SK-N-SH (cell line): Measurements from ENCODE around the gene SF3A2. TPM values are rescaled to one million over a fixed set of nuclear protein-coding genes. Genes with fewer than 3 reads are reported as not detected.

Experiments
- CTCF ChIA-PET: fragments of 300-600, 350-600 bp; formaldehyde crosslinking; extraction: SDS; loops from one replicate; lab custom pipeline; 2021; lab: Yijun Ruan, JAX
- POLR2A ChIA-PET: fragments of 350-600 bp; sonication (Branson Sonifier 250); formaldehyde crosslinking; extraction: SDS; loops from one replicate; lab custom pipeline; 2020; ENCODE audit warnings: antibody characterized with exemption, inconsistent platforms; lab: Yijun Ruan, JAX
- DNase-seq: peaks from one replicate; pipeline ENCODE4 v3.0.0; 2012
- H2AFZ ChIP-seq: fragments of 200-600 bp; sonication (generic); 2 replicates; pipeline ENCODE4 v1.8.1; 2016; ENCODE audit warnings: antibody characterized with exemption, mild to moderate bottlenecking, low read depth
- H3F3A ChIP-seq: fragments of 200-600 bp; sonication (generic); replicated peaks from 2 replicates; pipeline ENCODE3; 2016; ENCODE audit warnings: antibody characterized with exemption, mild to moderate bottlenecking; ENCODE audit not compliant: insufficient read depth
- H3K27ac ChIP-seq, 2 experiments: fragments of 200-500 bp in 1 of 2; fragments of 200-600 bp in 1 of 2; sonication (Bioruptor generic) in 1 of 2; sonication (generic), shearing (Covaris generic) in 1 of 2; 2 replicates each; pipeline versions ENCODE4 v1.5.1 to v1.6.1; 2014 to 2016; ENCODE audit warnings: low read depth in 2 of 2, inconsistent platforms in 1 of 2, low read length in 1 of 2, mild to moderate bottlenecking in 1 of 2, mixed read lengths in 1 of 2
- H3K27me3 ChIP-seq: fragments of 200-600 bp; sonication (generic), shearing (Covaris generic); 2 replicates; pipeline ENCODE4 v1.6.1; 2016; ENCODE audit warnings: mixed run types; ENCODE audit not compliant: insufficient read depth
- H3K36me3 ChIP-seq, 2 experiments: fragments of 200-500 bp in 1 of 2; fragments of 200-600 bp in 1 of 2; sonication (Bioruptor generic) in 1 of 2; sonication (generic) in 1 of 2; replicated peaks in 1 of 2; 2 replicates each; pipeline versions ENCODE3 to v1.5.1; 2014 to 2016; ENCODE audit warnings: low read length in 1 of 2, mild to moderate bottlenecking in 1 of 2; ENCODE audit not compliant: insufficient read depth in 2 of 2, control insufficient read depth in 1 of 2
- H3K4me1 ChIP-seq, 2 experiments: fragments of 200-500 bp in 1 of 2; fragments of 200-600 bp in 1 of 2; sonication (Bioruptor generic) in 1 of 2; sonication (generic), shearing (Covaris generic) in 1 of 2; 2 replicates each; pipeline versions ENCODE4 v1.5.1 to v1.6.1; 2014 to 2016; ENCODE audit warnings: low read depth in 1 of 2, low read length in 1 of 2, mixed run types in 1 of 2; ENCODE audit not compliant: insufficient read depth in 2 of 2, control insufficient read depth in 1 of 2
- H3K4me2 ChIP-seq: fragments of 200-600 bp; sonication (generic), shearing (Covaris generic); 2 replicates; pipeline ENCODE4 v1.6.1; 2017; ENCODE audit warnings: mixed run types
- H3K4me3 ChIP-seq, 2 experiments: fragments of 200-500 bp in 1 of 2; fragments of 200-600 bp in 1 of 2; sonication (Bioruptor generic) in 1 of 2; sonication (generic), shearing (Covaris generic) in 1 of 2; 2 replicates each; pipeline versions ENCODE4 v1.5.1 to v1.8.1; 2014 to 2016; ENCODE audit warnings: low read depth in 2 of 2, inconsistent platforms in 1 of 2, low read length in 1 of 2, mild to moderate bottlenecking in 1 of 2, mixed read lengths in 1 of 2, moderate library complexity in 1 of 2
- H3K79me2 ChIP-seq: fragments of 200-600 bp; sonication (generic); 2 replicates; pipeline ENCODE4 v1.8.1; 2017; ENCODE audit warnings: mild to moderate bottlenecking; ENCODE audit not compliant: insufficient read depth
- H3K9ac ChIP-seq: fragments of 200-600 bp; sonication (generic); 2 replicates; pipeline ENCODE4 v1.6.1; 2017; ENCODE audit warnings: mixed run types
- H3K9me2 ChIP-seq: fragments of 200-600 bp; sonication (generic); 2 replicates; pipeline ENCODE4 v1.6.1; 2017; ENCODE audit warnings: mixed run types
- H3K9me3 ChIP-seq: fragments of 200-600 bp; sonication (generic); 2 replicates; pipeline ENCODE4 v1.6.1; 2017; ENCODE audit warnings: mixed run types, mild to moderate bottlenecking, moderate library complexity
- H4K20me1 ChIP-seq: fragments of 200-600 bp; sonication (generic); 2 replicates; pipeline ENCODE4 v1.6.1; 2017; ENCODE audit warnings: mild to moderate bottlenecking, mixed run types; ENCODE audit not compliant: insufficient read depth
- CTCF ChIP-seq: fragments of 200-600 bp; sonication (generic); IDR thresholded peaks from 2 replicates; pipeline ENCODE4 v1.6.1; 2017; ENCODE audit warnings: antibody characterized with exemption, mild to moderate bottlenecking, moderate library complexity
- ELF1 ChIP-seq: IDR thresholded peaks from 2 replicates; pipeline ENCODE4 v1.4.0; 2012
- EZH2phosphoT487 ChIP-seq: fragments of 200-600 bp; sonication (generic); IDR thresholded peaks from 2 replicates; pipeline ENCODE4 v1.6.1; 2017; ENCODE audit warnings: low read depth, mixed run types, mild to moderate bottlenecking, antibody characterized with exemption, moderate library complexity, borderline replicate concordance
- FOSL2 ChIP-seq: IDR thresholded peaks from 2 replicates; pipeline ENCODE4 v1.4.0; 2012; ENCODE audit warnings: low read depth, mild to moderate bottlenecking, moderate library complexity, borderline replicate concordance
- GABPA ChIP-seq: IDR thresholded peaks from 2 replicates; pipeline ENCODE4 v1.4.0; 2012; ENCODE audit warnings: low read depth, mild to moderate bottlenecking
- GATA2 ChIP-seq: sonication (generic); formaldehyde crosslinking; IDR thresholded peaks from 2 replicates; pipeline ENCODE4 v1.5.0; 2020; ENCODE audit warnings: mild to moderate bottlenecking, missing genetic modification reagents
- JUND ChIP-seq: IDR thresholded peaks from 2 replicates; pipeline ENCODE4 v1.4.0; 2012
- MXI1 ChIP-seq: IDR thresholded peaks from 2 replicates; pipeline ENCODE4 v1.6.1; 2012; ENCODE audit warnings: mild to moderate bottlenecking, low read depth, low read length, improper control_type of control experiment
- RAD21 ChIP-seq: IDR thresholded peaks from 2 replicates; pipeline ENCODE4 v1.6.1; 2012; ENCODE audit warnings: mild to moderate bottlenecking, low read length
- RXRA ChIP-seq: IDR thresholded peaks from 2 replicates; pipeline ENCODE4 v1.4.0; 2012; ENCODE audit warnings: low read depth, mild to moderate bottlenecking, borderline replicate concordance
- TCF12 ChIP-seq: IDR thresholded peaks from 2 replicates; pipeline ENCODE4 v1.4.0; 2012
- YY1 ChIP-seq: IDR thresholded peaks from 2 replicates; pipeline ENCODE4 v1.4.0; 2012; ENCODE audit warnings: low read depth, mild to moderate bottlenecking
- ZBTB33 ChIP-seq: IDR thresholded peaks from 2 replicates; pipeline ENCODE4 v1.4.0; 2012; ENCODE audit warnings: low read depth, borderline replicate concordance
- WGBS: methylation state at CpG from one replicate; pipeline ENCODE4 v1.1.6; 2017; ENCODE audit warnings: low lambda C conversion rate; 5-methylcytosine and 5-hydroxymethylcytosine counted together
- polyA plus RNA-seq, 3 experiments: library from polyadenylated mRNA; depleted of rRNA; stranded (reverse); fragments of >200 nt; gene quantifications; 2 replicates each; pipeline ENCODE4 v1.2.3, GENCODE V29; 2012
- TF ChIP-seq, protein P1 (sequence below): IDR thresholded peaks from 2 replicates; pipeline ENCODE4; 2012
- TF ChIP-seq, protein P2 (sequence below): fragments of 150-350 bp; IDR thresholded peaks from 2 replicates; pipeline ENCODE4 v1.6.1; 2016; ENCODE audit warnings: mild to moderate bottlenecking, low read depth, low read length

The SF3A2 gene
- polyA plus RNA-seq, 1 of the 3 experiments (the other 2 are of a cell fraction), result 55.8 TPM

DNA sequence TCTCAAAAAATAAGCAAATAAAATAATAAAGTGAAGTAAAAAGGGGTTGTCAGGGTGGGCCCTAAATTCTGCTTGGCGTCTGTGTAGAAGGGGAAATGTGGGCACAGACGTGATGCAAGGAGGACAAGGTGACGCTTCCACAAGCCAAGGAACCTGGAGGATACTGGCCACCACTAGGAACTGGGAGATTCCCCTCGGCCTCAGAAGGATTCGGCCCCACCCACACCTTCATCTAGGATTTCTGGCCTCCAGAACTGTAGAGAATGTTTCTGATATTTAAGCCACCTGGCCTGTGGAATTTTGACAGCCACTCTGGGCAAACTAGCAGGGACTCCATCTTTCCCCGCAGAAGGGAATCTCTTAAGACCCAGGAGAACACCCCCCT lies 1.6 kb upstream of the SF3A2 start (continued):
- TF ChIP-seq, protein P1, sequence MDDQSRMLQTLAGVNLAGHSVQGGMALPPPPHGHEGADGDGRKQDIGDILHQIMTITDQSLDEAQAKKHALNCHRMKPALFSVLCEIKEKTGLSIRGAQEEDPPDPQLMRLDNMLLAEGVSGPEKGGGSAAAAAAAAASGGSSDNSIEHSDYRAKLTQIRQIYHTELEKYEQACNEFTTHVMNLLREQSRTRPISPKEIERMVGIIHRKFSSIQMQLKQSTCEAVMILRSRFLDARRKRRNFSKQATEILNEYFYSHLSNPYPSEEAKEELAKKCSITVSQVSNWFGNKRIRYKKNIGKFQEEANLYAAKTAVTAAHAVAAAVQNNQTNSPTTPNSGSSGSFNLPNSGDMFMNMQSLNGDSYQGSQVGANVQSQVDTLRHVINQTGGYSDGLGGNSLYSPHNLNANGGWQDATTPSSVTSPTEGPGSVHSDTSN, result no peak
- TF ChIP-seq GATA2 (CRISPR knock-in tag), result no peak
- TF ChIP-seq TCF12, result no peak

- Histone ChIP-seq H3K9ac (peak overlapping the region; percentile 95), H3K79me2 (peaks cover 83% of the 10 kb centered on the region), H3K36me3 (peaks cover 10 to 20% of the 10 kb centered on the region in 2 experiments), H2AFZ (0 out of 2 replicates have a peak overlapping the region, but pooled peaks have one; percentile 19), H3K4me1 (peaks cover 18 to 43% of the 10 kb centered on the region in 2 experiments; a peak in 3 of 4 replicates), H3K9me2 (no peaks in the 10 kb centered on the region), H3K9me3 (no peaks in the 10 kb centered on the region), H4K20me1 (peaks cover 47% of the 10 kb centered on the region), H3F3A (peaks cover 32% of the 10 kb centered on the region), H3K27ac (peak overlapping the region; percentile 68 to 93), H3K27me3 (no peaks in the 10 kb centered on the region), H3K4me2 (peak overlapping the region; percentile 98), H3K4me3 (peak overlapping the region; percentile 76 to 89)
- POLR2A ChIA-PET, result interaction anchor here (0.7 to 1.6 kb wide), 3 partner anchors 35 to 81 kb away, joined by 3 to 7 read pairs (median 3); no protein-coding TSS in a partner anchor
- CTCF ChIA-PET, result interaction anchor here (0.5 to 8.9 kb wide), 25 partner anchors 11 to 158 kb away, joined by 3 to 116 read pairs (median 4); partner anchors contain the start of genes JSRP1 and LINGO3
- peak; percentile 58 for DNase-seq
- TF ChIP-seq ELF1 (no peak), RAD21 (no peak), CTCF (no peak), YY1 (0 out of 2 replicates have a peak, but pooled peaks have one; percentile 23)
- TF ChIP-seq, protein P2, sequence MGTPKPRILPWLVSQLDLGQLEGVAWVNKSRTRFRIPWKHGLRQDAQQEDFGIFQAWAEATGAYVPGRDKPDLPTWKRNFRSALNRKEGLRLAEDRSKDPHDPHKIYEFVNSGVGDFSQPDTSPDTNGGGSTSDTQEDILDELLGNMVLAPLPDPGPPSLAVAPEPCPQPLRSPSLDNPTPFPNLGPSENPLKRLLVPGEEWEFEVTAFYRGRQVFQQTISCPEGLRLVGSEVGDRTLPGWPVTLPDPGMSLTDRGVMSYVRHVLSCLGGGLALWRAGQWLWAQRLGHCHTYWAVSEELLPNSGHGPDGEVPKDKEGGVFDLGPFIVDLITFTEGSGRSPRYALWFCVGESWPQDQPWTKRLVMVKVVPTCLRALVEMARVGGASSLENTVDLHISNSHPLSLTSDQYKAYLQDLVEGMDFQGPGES, result no peak
- WGBS, result 0% methylated on average over 2 of the region's 48 CpGs
These were observed 1.1 kb upstream of the SF3A2 start for GRCh38 chr19:2235381-2236063.

DNA sequence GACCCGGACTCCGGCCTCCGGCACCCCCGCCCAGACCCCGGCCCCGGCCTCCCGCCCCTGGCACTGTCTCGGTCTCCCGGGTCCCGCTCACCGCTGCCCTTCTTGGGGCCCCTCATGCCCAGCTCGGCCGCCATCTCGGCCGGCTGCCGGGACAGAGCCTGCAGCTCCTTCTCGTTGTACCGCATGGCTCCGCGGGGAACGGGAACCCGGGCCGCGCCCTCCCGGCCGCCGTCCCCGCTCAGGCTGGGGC lies 635 bp upstream of the SF3A2 start:
- no peaks in the 10 kb centered on the region for H3K9me3 ChIP-seq
- H3K36me3 ChIP-seq, result peaks cover 6 to 19% of the 10 kb centered on the region in 2 experiments
- peaks cover 88% of the 10 kb centered on the region for H3K79me2 ChIP-seq
- no peaks in the 10 kb centered on the region for H3K9me2 ChIP-seq
- H3F3A ChIP-seq, result peaks cover 28% of the 10 kb centered on the region
- peak overlapping the region; percentile 95 for H3K9ac ChIP-seq
- WGBS, result 0% methylated on average over 14 of the region's 28 CpGs
- peak overlapping the region; percentile 98 for H3K4me2 ChIP-seq
- DNase-seq, result no peak
- no peaks in the 10 kb centered on the region for H3K27me3 ChIP-seq
- ChIA-PET POLR2A (interaction anchor here (0.7 to 1.6 kb wide), 3 partner anchors 34 to 80 kb away, joined by 3 to 7 read pairs (median 3); no protein-coding TSS in a partner anchor), CTCF (interaction anchor here (0.5 to 8.9 kb wide), 25 partner anchors 11 to 179 kb away, joined by 3 to 116 read pairs (median 4); partner anchors contain the start of genes JSRP1 and LINGO3)
- peak overlapping the region; percentile 68 to 93 for H3K27ac ChIP-seq
- 0 out of 2 replicates have a peak overlapping the region, but pooled peaks have one; percentile 19 for H2AFZ ChIP-seq
- peak overlapping the region; percentile 76 to 89 for H3K4me3 ChIP-seq
- H4K20me1 ChIP-seq, result peaks cover 52% of the 10 kb centered on the region
- peaks cover 21 to 46% of the 10 kb centered on the region in 2 experiments; a peak in 3 of 4 replicates for H3K4me1 ChIP-seq
- no peak for TF ChIP-seq EZH2phosphoT487
- TF ChIP-seq GABPA, result no peak
- no peak for TF ChIP-seq CTCF
- TF ChIP-seq GATA2 (CRISPR knock-in tag), result no peak
- TF ChIP-seq YY1, result no peak; the same call in 1 of the 2 replicates
- TF ChIP-seq ELF1, result no peak
- TF ChIP-seq ZBTB33, result no peak
- no peak for TF ChIP-seq FOSL2
- TF ChIP-seq RXRA, result no peak
- TF ChIP-seq MXI1, result no peak
- TF ChIP-seq RAD21, result no peak
- TF ChIP-seq JUND, result no peak
